PC-3 (cell line): Measurements from ENCODE around the gene CHRNB1. TPM values are rescaled to one million over a fixed set of nuclear protein-coding genes. Genes with fewer than 3 reads are reported as not detected.

Experiments used
- ATAC-seq: fragments of 200-7000 bp; cut with Tn5 transposase; 2 replicates; pipeline ENCODE4 v1.9.1; 2020; ENCODE audit warnings: mild to moderate bottlenecking, moderate library complexity
- BruUV-seq: library from RNA; stranded (reverse); fragments of 400-500 nt; replicated peaks from 2 replicates; lab custom pipeline; 2021; lab: Mats Ljungman, UMichigan
- CTCF ChIA-PET: fragments of 300-600 bp; sonication (Branson Sonifier 250); formaldehyde crosslinking; loops from one replicate; lab custom pipeline; 2022; ENCODE audit warnings: antibody characterized with exemption; lab: Charles Lee
- POLR2A ChIA-PET: fragments of 300-600 bp; sonication (Branson Sonifier 250); formaldehyde crosslinking; loops from one replicate; lab custom pipeline; 2022; ENCODE audit warnings: antibody characterized with exemption; ENCODE audit not compliant: unreplicated experiment; lab: Charles Lee
- DNase-seq: peaks from one replicate; pipeline ENCODE4 v3.0.0-alpha.2; 2015
- H2AFZ ChIP-seq: fragments of 300-600 bp; sonication (generic); 2 replicates; pipeline ENCODE4 v1.6.0; 2016; ENCODE audit warnings: antibody characterized with exemption, low read length
- H3F3A ChIP-seq: fragments of 300-600 bp; sonication (generic); one replicate; pipeline ENCODE4 v1.6.0; 2017; ENCODE audit warnings: antibody characterized with exemption, low read length, control low read depth, mild to moderate bottlenecking; ENCODE audit not compliant: unreplicated experiment
- H3K27ac ChIP-seq: fragments of 300-600 bp; sonication (generic); 2 replicates; pipeline ENCODE4 v1.5.1; 2016; ENCODE audit warnings: mild to moderate bottlenecking, low read length
- H3K27me3 ChIP-seq: fragments of 300-600 bp; sonication (generic); 2 replicates; pipeline ENCODE4 v1.6.1; 2016; ENCODE audit warnings: low read length, mixed read lengths
- H3K36me3 ChIP-seq: fragments of 300-600 bp; sonication (generic); 2 replicates; pipeline ENCODE4 v1.6.1; 2016; ENCODE audit warnings: low read depth, mixed run types, low read length, mixed read lengths
- H3K4me1 ChIP-seq: fragments of 300-600 bp; sonication (generic); 2 replicates; pipeline ENCODE4 v1.5.1; 2016; ENCODE audit warnings: low read length; ENCODE audit not compliant: insufficient read depth
- H3K4me2 ChIP-seq: fragments of 300-600 bp; sonication (generic); 2 replicates; pipeline ENCODE4 v1.6.0; 2016; ENCODE audit warnings: low read length
- H3K4me3 ChIP-seq: fragments of 300-600 bp; sonication (generic); 2 replicates; pipeline ENCODE4 v1.5.1; 2016; ENCODE audit warnings: mild to moderate bottlenecking, low read length, mixed read lengths
- H3K79me2 ChIP-seq: fragments of 300-600 bp; sonication (generic); 2 replicates; pipeline ENCODE4 v1.6.1; 2017; ENCODE audit warnings: low read length, mixed read lengths
- H3K9ac ChIP-seq: fragments of 300-600 bp; sonication (generic); 2 replicates; pipeline ENCODE4 v1.6.0; 2016; ENCODE audit warnings: mild to moderate bottlenecking, low read length
- H3K9me2 ChIP-seq: fragments of 300-600 bp; sonication (generic); replicated peaks from 2 replicates; pipeline ENCODE4 v1.6.1; 2016; ENCODE audit warnings: mixed run types, low read length, mixed read lengths
- H3K9me3 ChIP-seq: fragments of 300-600 bp; sonication (generic); 2 replicates; pipeline ENCODE4 v1.6.1; 2016; ENCODE audit warnings: low read length, mixed read lengths
- H4K20me1 ChIP-seq: fragments of 300-600 bp; sonication (generic); 2 replicates; pipeline ENCODE4 v1.6.1; 2016; ENCODE audit warnings: low read length, mixed read lengths
- EZH2 ChIP-seq: fragments of 300-600 bp; sonication (generic); IDR thresholded peaks from one replicate; pipeline ENCODE4 v1.6.1; 2017; ENCODE audit warnings: antibody characterized with exemption, mild to moderate bottlenecking, low read length; ENCODE audit not compliant: unreplicated experiment
- EZH2phosphoT487 ChIP-seq: fragments of 300-600 bp; sonication (generic); IDR thresholded peaks from 2 replicates; pipeline ENCODE4 v1.6.1; 2018; ENCODE audit warnings: mild to moderate bottlenecking, antibody characterized with exemption, low read length, borderline replicate concordance
- intact Hi-C: fragments of 100-400 bp; cut with micrococcal nuclease; formaldehyde crosslinking; loops from 2 replicates; pipeline ENCODE4 v1.9.0; 2023
- total RNA-seq: library from RNA; depleted of rRNA; stranded (reverse); fragments of >200 nt; gene quantifications from 2 replicates; pipeline ENCODE4 v1.2.3, GENCODE V29; 2014
- TF ChIP-seq, protein P1 (sequence below): fragments of 300-600 bp; sonication (generic); conservative IDR thresholded peaks from 2 replicates; pipeline ENCODE4 v1.5.1; 2017; ENCODE audit warnings: antibody characterized with exemption, low read depth, mild to moderate bottlenecking, low read length

CHRNB1 gene
- total RNA-seq, 1 experiment from 2014 or later = 2.1 TPM

- TF ChIP-seq EZH2phosphoT487 = no peak
- no peak for TF ChIP-seq EZH2
- TF ChIP-seq, protein P1, sequence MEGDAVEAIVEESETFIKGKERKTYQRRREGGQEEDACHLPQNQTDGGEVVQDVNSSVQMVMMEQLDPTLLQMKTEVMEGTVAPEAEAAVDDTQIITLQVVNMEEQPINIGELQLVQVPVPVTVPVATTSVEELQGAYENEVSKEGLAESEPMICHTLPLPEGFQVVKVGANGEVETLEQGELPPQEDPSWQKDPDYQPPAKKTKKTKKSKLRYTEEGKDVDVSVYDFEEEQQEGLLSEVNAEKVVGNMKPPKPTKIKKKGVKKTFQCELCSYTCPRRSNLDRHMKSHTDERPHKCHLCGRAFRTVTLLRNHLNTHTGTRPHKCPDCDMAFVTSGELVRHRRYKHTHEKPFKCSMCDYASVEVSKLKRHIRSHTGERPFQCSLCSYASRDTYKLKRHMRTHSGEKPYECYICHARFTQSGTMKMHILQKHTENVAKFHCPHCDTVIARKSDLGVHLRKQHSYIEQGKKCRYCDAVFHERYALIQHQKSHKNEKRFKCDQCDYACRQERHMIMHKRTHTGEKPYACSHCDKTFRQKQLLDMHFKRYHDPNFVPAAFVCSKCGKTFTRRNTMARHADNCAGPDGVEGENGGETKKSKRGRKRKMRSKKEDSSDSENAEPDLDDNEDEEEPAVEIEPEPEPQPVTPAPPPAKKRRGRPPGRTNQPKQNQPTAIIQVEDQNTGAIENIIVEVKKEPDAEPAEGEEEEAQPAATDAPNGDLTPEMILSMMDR = no peak
- POLR2A ChIA-PET = no interaction called here
- Histone ChIP-seq H4K20me1 (no peaks in the 10 kb centered on the region), H3K4me3 (no peak overlapping the region), H3K27ac (no peak overlapping the region), H3F3A (no peaks in the 10 kb centered on the region), H2AFZ (no peak overlapping the region), H3K4me1 (peaks cover 4% of the 10 kb centered on the region; the same call in 1 of the 2 replicates), H3K36me3 (no peaks in the 10 kb centered on the region), H3K9me2 (no peaks in the 10 kb centered on the region), H3K27me3 (no peaks in the 10 kb centered on the region), H3K9ac (no peak overlapping the region), H3K79me2 (no peaks in the 10 kb centered on the region), H3K4me2 (no peak overlapping the region), H3K9me3 (no peaks in the 10 kb centered on the region)
- ATAC-seq (no peak), DNase-seq (no peak)
- intact Hi-C loops = no loop called here
- CTCF ChIA-PET = no interaction called here
- BruUV-seq = no TSS peak
Observed at GRCh38 chr17:7409716-7410115, 35.1 kb upstream of the CHRNB1 start.

GRCh38 chr17:7410634-7411426 lies 34.0 kb upstream of the CHRNB1 start:
- Histone ChIP-seq H3K4me3 (no peak overlapping the region), H3K9me3 (no peaks in the 10 kb centered on the region), H3K4me2 (no peak overlapping the region), H3K4me1 (peaks cover 1% of the 10 kb centered on the region; the same call in 1 of the 2 replicates), H3K9me2 (no peaks in the 10 kb centered on the region), H3K36me3 (no peaks in the 10 kb centered on the region), H3F3A (no peaks in the 10 kb centered on the region), H3K27me3 (no peaks in the 10 kb centered on the region), H3K27ac (no peak overlapping the region), H2AFZ (no peak overlapping the region), H4K20me1 (no peaks in the 10 kb centered on the region), H3K79me2 (no peaks in the 10 kb centered on the region), H3K9ac (no peak overlapping the region)
- DNase-seq = no peak
- ATAC-seq = no peak
- intact Hi-C loops = no loop called here
- CTCF ChIA-PET = no interaction called here
- POLR2A ChIA-PET = no interaction called here
- TF ChIP-seq, protein P1 = no peak
- TF ChIP-seq EZH2 (no peak), EZH2phosphoT487 (no peak)
- BruUV-seq = no TSS peak

DNA sequence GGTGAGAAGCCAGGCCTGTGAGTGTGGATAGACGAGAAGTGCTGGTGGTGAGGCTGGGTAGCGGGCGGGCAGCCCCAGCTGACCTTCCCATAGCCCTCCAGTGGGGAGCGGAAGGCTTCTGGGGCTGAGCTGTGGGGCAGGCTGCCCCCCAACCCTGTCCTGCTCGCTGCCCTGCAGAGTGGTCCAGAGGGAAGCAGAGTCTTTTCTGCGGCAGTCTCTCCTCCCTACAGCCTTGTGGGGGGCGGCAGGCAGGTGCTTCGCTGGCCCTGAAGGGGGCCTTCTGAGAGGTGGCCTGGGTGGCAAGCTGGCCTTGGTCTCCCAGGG lies 33.5 kb upstream of the CHRNB1 start:
- intact Hi-C loops = no loop called here
- no peaks in the 10 kb centered on the region for H3F3A ChIP-seq
- POLR2A ChIA-PET = no interaction called here
- no peak overlapping the region for H3K27ac ChIP-seq
- ATAC-seq = no peak
- CTCF ChIA-PET = no interaction called here
- no peak overlapping the region for H3K4me3 ChIP-seq
- H3K4me1 ChIP-seq = no peaks in the 10 kb centered on the region
- H3K9me2 ChIP-seq = no peaks in the 10 kb centered on the region
- no peak for DNase-seq
- H3K79me2 ChIP-seq = no peaks in the 10 kb centered on the region
- H3K36me3 ChIP-seq = no peaks in the 10 kb centered on the region
- TF ChIP-seq EZH2 = no peak
- no peak for TF ChIP-seq EZH2phosphoT487
- TF ChIP-seq, protein P1 = no peak
- H3K9me3 ChIP-seq = no peaks in the 10 kb centered on the region
- no peak overlapping the region for H3K4me2 ChIP-seq
- H2AFZ ChIP-seq = no peak overlapping the region
- H3K27me3 ChIP-seq = no peaks in the 10 kb centered on the region
- H4K20me1 ChIP-seq = no peaks in the 10 kb centered on the region
- no peak overlapping the region for H3K9ac ChIP-seq
- BruUV-seq = no TSS peak
